A549 (cell line): ENCODE data around the gene KBTBD8.

Experiments used
- CBX8 ChIP-seq: fragments of 200-600 bp; sonication (generic); IDR thresholded peaks from 2 replicates; pipeline ENCODE4 v1.6.1; 2016
- CEBPB ChIP-seq, 2 experiments: fragments of >200 bp in 1 of 2; sonication (Bioruptor Twin) in 1 of 2; formaldehyde crosslinking in 1 of 2; IDR thresholded peaks; 2 replicates each; pipeline ENCODE4 v1.6.1; 2012 to 2016
- CTCF ChIP-seq: fragments of >200 bp; sonication (Bioruptor Twin); formaldehyde crosslinking; IDR thresholded peaks from 3 replicates; pipeline ENCODE4 v1.5.1; 2016
- EHMT2 ChIP-seq: fragments of 200-600 bp; sonication (generic); IDR thresholded peaks from 2 replicates; pipeline ENCODE4 v1.6.1; 2016; ENCODE audit warnings: antibody characterized with exemption, low read depth, mild to moderate bottlenecking, moderate library complexity
- EP300 ChIP-seq, 2 experiments: fragments of >200 bp; sonication (Bioruptor Twin); formaldehyde crosslinking; IDR thresholded peaks; 2 replicates in 1 of 2; 3 replicates in 1 of 2; pipeline ENCODE4 v1.6.1; 2016 to 2017
- MAZ ChIP-seq: fragments of 150-350 bp; IDR thresholded peaks from 2 replicates; pipeline ENCODE4 v1.6.1; 2014; ENCODE audit warnings: antibody characterized with exemption, low read depth, low read length, borderline replicate concordance
- POLR2A ChIP-seq: IDR thresholded peaks from 2 replicates; pipeline ENCODE4 v1.6.1; 2012; ENCODE audit warnings: mild to moderate bottlenecking, low read length
- RFX5 ChIP-seq: fragments of 450-650 bp; IDR thresholded peaks from 2 replicates; pipeline ENCODE4 v1.7.1; 2014; ENCODE audit warnings: antibody characterized with exemption, mild to moderate bottlenecking, moderate library complexity
- RNF2 ChIP-seq: fragments of 200-600 bp; sonication (generic); IDR thresholded peaks from 2 replicates; pipeline ENCODE4 v1.6.1; 2016; ENCODE audit warnings: low read depth, mild to moderate bottlenecking, antibody characterized with exemption, moderate library complexity, borderline replicate concordance
- TP53 ChIP-seq: fragments of 250-450 bp; sonication (Bioruptor Pico); IDR thresholded peaks from 2 replicates; pipeline ENCODE4 v1.5.0; 2021; ENCODE audit warnings: mild to moderate bottlenecking, moderate library complexity
- TF ChIP-seq, protein P1 (sequence below): fragments of 450-650 bp; IDR thresholded peaks from 2 replicates; pipeline ENCODE4 v1.6.1; 2014; ENCODE audit warnings: antibody characterized with exemption

GRCh38 chr3:67017211-67017610 is 19.1 kb downstream of the KBTBD8 start:
- TF ChIP-seq CTCF (no peak), POLR2A (no peak), RFX5 (no peak), MAZ (no peak), EP300 (IDR thresholded peaks at IDR 0.05) (no peak), TP53 (CRISPR knock-in tag) (no peak), CBX8 (no peak), CEBPB (IDR thresholded peaks at IDR 0.05) (no peak), EHMT2 (no peak), RNF2 (no peak)
- TF ChIP-seq, protein P1, sequence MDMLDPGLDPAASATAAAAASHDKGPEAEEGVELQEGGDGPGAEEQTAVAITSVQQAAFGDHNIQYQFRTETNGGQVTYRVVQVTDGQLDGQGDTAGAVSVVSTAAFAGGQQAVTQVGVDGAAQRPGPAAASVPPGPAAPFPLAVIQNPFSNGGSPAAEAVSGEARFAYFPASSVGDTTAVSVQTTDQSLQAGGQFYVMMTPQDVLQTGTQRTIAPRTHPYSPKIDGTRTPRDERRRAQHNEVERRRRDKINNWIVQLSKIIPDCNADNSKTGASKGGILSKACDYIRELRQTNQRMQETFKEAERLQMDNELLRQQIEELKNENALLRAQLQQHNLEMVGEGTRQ: no peak
